OCI-LY7 (cell line): ENCODE results near the gene ZNF189.

Source experiments
- CTCF ChIP-seq: fragments of 200-600 bp; sonication (generic); conservative IDR thresholded peaks from 2 replicates; pipeline ENCODE4 v1.5.1; 2014; ENCODE audit warnings: mild to moderate bottlenecking, antibody characterized with exemption, low read length, moderate library complexity, mixed read lengths
- EZH2phosphoT487 ChIP-seq: fragments of 200-600 bp; sonication (generic); IDR thresholded peaks from 2 replicates; pipeline ENCODE4 v1.6.1; 2018; ENCODE audit warnings: low read depth, borderline replicate concordance, mild to moderate bottlenecking, mixed run types, antibody characterized with exemption, low read length, moderate library complexity, mixed read lengths

- TF ChIP-seq CTCF (no peak), EZH2phosphoT487 (no peak)
Observed at GRCh38 chr9:101417389-101417788, 18.7 kb downstream of the ZNF189 start.
